Colonic mucosa (tissue), 4 donors: Measurements from ENCODE around the gene C14orf132. TPM values are rescaled to one million over a fixed set of nuclear protein-coding genes. Genes with fewer than 3 reads are reported as not detected.

Experiments
- DNase-seq: peaks from one replicate; pipeline ENCODE4 v3.0.0-alpha.2; 2020
- H3K27ac ChIP-seq: fragments of 200-600 bp; one replicate; pipeline ENCODE4 v1.8.0; 2021
- H3K27me3 ChIP-seq: fragments of 200-600 bp; one replicate; pipeline ENCODE4 v1.8.0; 2021
- H3K36me3 ChIP-seq: fragments of 200-600 bp; one replicate; pipeline ENCODE4 v1.8.0; 2021
- H3K4me1 ChIP-seq: fragments of 200-600 bp; one replicate; pipeline ENCODE4 v1.8.0; 2021; ENCODE audit warnings: mild to moderate bottlenecking
- H3K4me3 ChIP-seq: fragments of 200-600 bp; one replicate; pipeline ENCODE4 v1.8.0; 2021
- H3K9ac ChIP-seq, 2 donors: one replicate each; pipeline ENCODE4 v1.7.0; 2013; ENCODE audit warnings: control low read depth in 2 of 2, low read depth in 2 of 2, low read length in 2 of 2
- H3K9me3 ChIP-seq: fragments of 200-600 bp; one replicate; pipeline ENCODE4 v1.8.0; 2021
- intact Hi-C: fragments of 100-400 bp; cut with DNase I; formaldehyde crosslinking; loops from one replicate; pipeline ENCODE4 v1.14.1; 2022
- total RNA-seq, 2 donors: library from RNA; stranded (reverse); fragmentation: NEBNext Ultra II Directional in 1 of 2; extraction: Animal tissue kit (Norgen Biotek cat#: 25700) in 1 of 2; gene quantifications; one replicate each; pipeline ENCODE4 v1.2.1, GENCODE V29; 2021
- TF ChIP-seq, protein P1 (sequence below): fragments of 200-600 bp; IDR thresholded peaks from one replicate; pipeline ENCODE4 v1.8.0; 2022; ENCODE audit warnings: antibody characterized with exemption, mild to moderate bottlenecking
- donor health status: healthy.
- donor health status: DM: no; HTN: no; CAD: no.
- donor health status: DM: no; HTN: no; CAD: no.

Gene C14orf132
- total RNA-seq, 2 donors from 2014 or later = 2.2 to 3.6 TPM

DNA sequence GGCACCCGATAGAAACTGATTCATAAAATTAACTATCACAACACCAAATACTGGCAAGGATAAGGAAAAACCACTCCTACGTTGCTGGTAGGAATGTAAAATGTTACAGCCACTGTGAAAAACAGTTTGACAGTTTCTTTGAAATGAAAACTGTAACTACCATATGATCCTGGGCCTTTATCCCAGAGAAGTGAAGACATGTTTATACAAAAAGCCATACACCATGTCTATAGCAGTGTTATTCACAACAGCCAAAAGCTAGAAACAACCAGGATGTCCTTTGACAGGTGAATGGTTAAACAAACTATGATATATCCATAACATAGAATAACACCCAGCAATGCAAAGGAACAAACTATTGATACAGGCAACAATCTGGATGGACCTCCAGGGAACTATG is 3.7 kb upstream of the C14orf132 start:
- H3K27me3 ChIP-seq = peaks cover 4% of the 10 kb centered on the region
- no peaks in the 10 kb centered on the region for H3K9me3 ChIP-seq
- H3K4me1 ChIP-seq = peaks cover 9% of the 10 kb centered on the region
- intact Hi-C loops = no loop called here
- no peaks in the 10 kb centered on the region for H3K36me3 ChIP-seq
- TF ChIP-seq, protein P1, sequence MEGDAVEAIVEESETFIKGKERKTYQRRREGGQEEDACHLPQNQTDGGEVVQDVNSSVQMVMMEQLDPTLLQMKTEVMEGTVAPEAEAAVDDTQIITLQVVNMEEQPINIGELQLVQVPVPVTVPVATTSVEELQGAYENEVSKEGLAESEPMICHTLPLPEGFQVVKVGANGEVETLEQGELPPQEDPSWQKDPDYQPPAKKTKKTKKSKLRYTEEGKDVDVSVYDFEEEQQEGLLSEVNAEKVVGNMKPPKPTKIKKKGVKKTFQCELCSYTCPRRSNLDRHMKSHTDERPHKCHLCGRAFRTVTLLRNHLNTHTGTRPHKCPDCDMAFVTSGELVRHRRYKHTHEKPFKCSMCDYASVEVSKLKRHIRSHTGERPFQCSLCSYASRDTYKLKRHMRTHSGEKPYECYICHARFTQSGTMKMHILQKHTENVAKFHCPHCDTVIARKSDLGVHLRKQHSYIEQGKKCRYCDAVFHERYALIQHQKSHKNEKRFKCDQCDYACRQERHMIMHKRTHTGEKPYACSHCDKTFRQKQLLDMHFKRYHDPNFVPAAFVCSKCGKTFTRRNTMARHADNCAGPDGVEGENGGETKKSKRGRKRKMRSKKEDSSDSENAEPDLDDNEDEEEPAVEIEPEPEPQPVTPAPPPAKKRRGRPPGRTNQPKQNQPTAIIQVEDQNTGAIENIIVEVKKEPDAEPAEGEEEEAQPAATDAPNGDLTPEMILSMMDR = no peak
- H3K4me3 ChIP-seq = no peak overlapping the region
- DNase-seq = no peak
- H3K9ac ChIP-seq = no peak overlapping the region
- no peak overlapping the region for H3K27ac ChIP-seq

DNA sequence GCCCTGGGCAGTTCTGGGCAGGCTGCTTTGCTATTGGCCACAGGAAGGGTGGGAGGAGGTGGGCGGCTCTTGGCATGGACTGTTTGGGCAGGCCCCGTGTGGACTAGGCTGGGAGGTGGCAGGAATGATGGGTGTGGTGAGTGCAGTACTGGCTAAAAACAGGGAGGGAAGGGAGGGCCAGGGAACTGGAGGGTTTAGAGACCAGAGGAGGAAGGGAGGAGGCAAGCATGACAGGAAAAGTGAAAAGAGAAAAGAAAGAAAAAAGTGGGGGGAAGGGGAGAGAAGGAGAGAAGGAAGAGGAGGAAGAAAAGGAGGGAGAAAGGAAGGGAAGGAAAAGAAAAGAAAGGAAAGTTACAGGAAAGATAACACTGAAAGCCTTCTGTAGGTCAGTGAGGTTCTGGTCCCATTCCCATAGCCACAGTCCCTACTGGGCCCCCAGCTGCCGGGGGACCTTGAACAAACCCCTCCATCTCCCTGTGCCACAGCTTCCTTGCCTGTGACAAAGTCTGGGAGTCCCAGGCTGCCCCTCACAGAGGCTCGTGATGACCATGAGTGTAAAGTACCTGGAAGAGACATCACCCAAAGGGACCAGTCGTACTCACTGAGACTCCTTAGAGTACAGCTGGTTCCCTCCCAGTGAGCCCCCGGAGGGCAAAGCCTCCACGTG is 1.1 kb upstream of the C14orf132 start:
- Histone ChIP-seq H3K4me3 (no peak overlapping the region), H3K27ac (no peak overlapping the region), H3K27me3 (peaks cover 8% of the 10 kb centered on the region), H3K4me1 (peaks cover 9% of the 10 kb centered on the region), H3K9ac (no peak overlapping the region), H3K9me3 (no peaks in the 10 kb centered on the region), H3K36me3 (no peaks in the 10 kb centered on the region)
- TF ChIP-seq, protein P1 = no peak
- DNase-seq = peak; percentile 69
- intact Hi-C loops = no loop called here

DNA sequence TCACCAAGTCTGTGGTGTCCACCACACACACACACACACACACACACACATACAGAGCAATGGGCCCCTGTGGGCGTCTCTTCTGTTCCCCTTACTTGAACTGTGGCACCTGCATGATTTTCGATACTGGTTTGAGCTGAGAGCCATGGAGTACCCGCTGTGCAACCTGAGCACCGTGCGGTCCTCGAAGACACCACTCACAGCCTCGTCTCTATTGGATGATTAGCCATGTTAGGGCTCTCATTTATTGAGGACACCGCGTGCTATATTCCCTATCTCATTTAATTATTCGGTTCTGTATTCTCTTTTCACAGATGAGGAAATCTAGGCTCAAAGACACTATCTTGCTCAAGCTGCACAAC is 623 bp upstream of the C14orf132 start:
- peaks cover 8% of the 10 kb centered on the region for H3K27me3 ChIP-seq
- no peak for DNase-seq
- no peaks in the 10 kb centered on the region for H3K9me3 ChIP-seq
- intact Hi-C loops = no loop called here
- no peak overlapping the region for H3K27ac ChIP-seq
- peak overlapping the region in 1 of 2 donors; percentile 3 for H3K9ac ChIP-seq
- peak overlapping the region; percentile 65 for H3K4me3 ChIP-seq
- TF ChIP-seq, protein P1 = no peak
- H3K4me1 ChIP-seq = peaks cover 9% of the 10 kb centered on the region
- H3K36me3 ChIP-seq = no peaks in the 10 kb centered on the region

DNA sequence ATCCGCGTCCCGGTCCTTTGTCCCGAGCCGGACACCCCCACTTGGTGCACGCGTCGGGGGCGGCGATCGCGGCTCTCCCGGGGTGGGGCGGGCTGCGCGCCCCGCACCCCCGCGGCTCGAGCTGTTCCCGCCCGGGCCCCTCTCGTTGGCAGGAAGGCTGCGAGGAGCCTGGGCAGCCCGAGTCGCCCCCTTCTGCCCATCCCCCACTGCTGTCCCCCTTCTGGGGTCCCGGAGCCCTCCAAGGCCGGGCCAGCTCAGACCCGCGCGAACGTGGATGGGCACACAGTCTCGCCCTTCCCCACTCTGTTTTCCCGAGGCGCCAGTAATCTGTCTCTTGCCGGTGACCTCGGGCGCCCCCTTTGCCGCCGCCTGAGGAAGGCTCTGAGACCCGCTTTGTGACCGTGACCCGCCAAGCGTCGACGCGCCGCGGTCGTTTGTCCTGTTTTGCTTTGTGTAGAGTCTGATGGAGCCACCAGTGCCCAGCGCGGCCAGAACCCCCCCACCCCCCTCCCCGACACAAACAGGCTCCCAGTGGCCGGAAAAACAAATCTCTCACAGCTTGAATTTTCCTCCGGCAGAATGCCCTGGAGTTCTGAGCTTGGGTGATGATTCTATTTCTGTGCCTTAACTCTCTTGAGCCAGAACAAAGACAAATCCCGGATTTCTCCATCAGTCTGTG is 610 bp downstream of the C14orf132 start:
- H3K4me1 ChIP-seq = peaks cover 9% of the 10 kb centered on the region

DNA sequence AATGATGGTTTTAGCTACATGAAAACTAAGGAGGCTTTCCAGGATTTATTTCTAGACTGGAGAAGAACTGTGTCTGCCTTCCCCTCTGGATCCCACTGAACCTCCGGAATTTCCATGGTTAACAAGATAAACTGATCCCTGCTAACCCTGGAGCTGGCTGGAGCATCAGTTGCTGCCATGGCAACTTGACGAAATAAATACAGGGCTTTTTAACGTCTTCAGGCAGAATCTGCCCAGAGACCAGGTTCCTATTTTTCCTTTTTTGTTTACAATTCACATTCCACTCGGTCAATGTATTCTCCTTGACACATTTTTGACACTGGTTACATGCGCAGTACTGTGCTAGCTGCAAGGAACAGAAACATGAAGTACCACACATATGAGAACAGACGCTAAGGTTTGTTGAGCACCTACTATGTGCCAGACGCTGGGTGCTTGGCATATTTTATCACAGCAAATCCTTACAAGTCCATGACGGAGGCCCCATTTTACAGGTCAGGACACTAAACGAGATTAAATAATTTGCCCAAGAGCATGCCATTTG is 1.7 kb downstream of the C14orf132 start:
- no peak overlapping the region for H3K4me3 ChIP-seq
- H3K4me1 ChIP-seq = peaks cover 9% of the 10 kb centered on the region
- peaks cover 8% of the 10 kb centered on the region for H3K27me3 ChIP-seq
- no peak overlapping the region for H3K27ac ChIP-seq
- intact Hi-C loops = no loop called here
- H3K36me3 ChIP-seq = no peaks in the 10 kb centered on the region
- H3K9ac ChIP-seq = no peak overlapping the region
- no peak for DNase-seq
- no peaks in the 10 kb centered on the region for H3K9me3 ChIP-seq
- TF ChIP-seq, protein P1 = no peak

More for the DNA sequence above, 610 bp downstream of the C14orf132 start:
- Histone ChIP-seq H3K27ac (peak overlapping the region; percentile 48), H3K27me3 (peaks cover 8% of the 10 kb centered on the region), H3K9ac (peak overlapping the region in 1 of 2 donors; percentile 76), H3K4me3 (peak overlapping the region; percentile 65), H3K9me3 (no peaks in the 10 kb centered on the region), H3K36me3 (no peaks in the 10 kb centered on the region)
- TF ChIP-seq, protein P1 = no peak
- intact Hi-C loops = no loop called here
- peak; percentile 21 for DNase-seq
